Measurements from ENCODE around the gene KRT1.

- no peak for TF ChIP-seq POLR2A (IDR thresholded peaks at IDR 0.05; ENCODE audit: low read depth, low read length)
- no peak for TF ChIP-seq JUND (IDR thresholded peaks at IDR 0.05; ENCODE audit: low read depth, low read length)
- no peak for TF ChIP-seq CTCF (IDR thresholded peaks at IDR 0.05 in 2 of 3, conservative IDR thresholded peaks at IDR 0.05 in 1 of 3; ENCODE audit: control insufficient read depth in 2 of 3, extremely low read depth in 1 of 3, insufficient read depth in 1 of 3, low read depth in 3 of 3, low read length in 3 of 3)
- TF ChIP-seq MTA3 (IDR thresholded peaks at IDR 0.05; ENCODE audit: borderline replicate concordance, low read length): no peak
- TF ChIP-seq EP300 (IDR thresholded peaks at IDR 0.05; ENCODE audit: borderline replicate concordance in 1 of 2, control insufficient read depth in 1 of 2, low read depth in 2 of 2, low read length in 2 of 2): no peak
- no peak for TF ChIP-seq HDAC6 (IDR thresholded peaks at IDR 0.05; ENCODE audit: unreplicated experiment)
- TF ChIP-seq YY1 (IDR thresholded peaks at IDR 0.05; ENCODE audit: low read depth, low read length): no peak
Measured at GRCh38 chr12:52659395-52659794, 20.8 kb downstream of the KRT1 start.

Data from GM12878 (cell line).